NCI-H128 (cell line): ENCODE measurements around the gene STYK1.
"Not testable (repeated sequence)": the region's sequence is repeated elsewhere in the genome, so short reads cannot be mapped to it uniquely, and the experiment has no call there.

Experiments used
- DNase-seq: peaks from one replicate; lab custom pipeline; 2025; ENCODE audit not compliant: unreplicated experiment; lab: John Stamatoyannopoulos, UW

The STYK1 gene

DNA sequence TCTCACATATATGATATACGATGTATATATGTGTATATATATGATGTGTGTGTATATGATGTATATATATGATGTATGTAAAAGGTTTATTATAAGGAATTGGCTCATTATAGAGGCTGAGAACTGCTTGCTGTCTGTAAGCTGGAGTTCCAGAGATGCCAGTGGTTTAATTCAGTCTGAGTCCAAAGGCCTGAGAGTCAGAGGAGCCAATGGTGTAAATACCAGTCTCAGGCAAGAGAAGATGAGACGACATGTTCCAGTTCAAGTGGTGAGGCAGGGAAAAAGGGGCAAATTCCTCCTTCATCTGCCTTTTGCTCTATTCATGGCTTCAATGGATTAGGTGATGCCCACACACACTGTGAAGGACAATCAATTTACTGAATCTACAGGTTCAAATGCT is 17.1 kb upstream of the STYK1 start:
- DNase-seq: no peak

DNA sequence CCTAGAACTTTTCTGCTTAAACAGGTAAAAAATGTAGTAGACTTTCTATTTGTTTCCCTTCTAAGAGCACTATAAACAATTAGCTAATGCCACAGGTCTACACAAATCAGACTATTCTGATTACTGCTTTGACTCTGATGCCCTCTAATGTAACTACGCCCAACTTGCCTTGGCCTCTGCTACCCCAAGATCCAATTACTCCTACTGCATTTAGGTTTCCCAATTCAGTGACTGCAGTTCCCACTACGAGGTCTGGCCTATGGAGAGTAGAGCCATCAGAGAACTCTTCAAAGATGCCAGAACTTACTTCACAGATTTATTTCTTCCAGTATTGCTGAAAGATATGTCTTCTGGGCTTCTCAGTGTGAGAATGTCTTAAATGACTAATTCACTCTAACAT is 15.3 kb upstream of the STYK1 start:
- DNase-seq: no peak

DNA sequence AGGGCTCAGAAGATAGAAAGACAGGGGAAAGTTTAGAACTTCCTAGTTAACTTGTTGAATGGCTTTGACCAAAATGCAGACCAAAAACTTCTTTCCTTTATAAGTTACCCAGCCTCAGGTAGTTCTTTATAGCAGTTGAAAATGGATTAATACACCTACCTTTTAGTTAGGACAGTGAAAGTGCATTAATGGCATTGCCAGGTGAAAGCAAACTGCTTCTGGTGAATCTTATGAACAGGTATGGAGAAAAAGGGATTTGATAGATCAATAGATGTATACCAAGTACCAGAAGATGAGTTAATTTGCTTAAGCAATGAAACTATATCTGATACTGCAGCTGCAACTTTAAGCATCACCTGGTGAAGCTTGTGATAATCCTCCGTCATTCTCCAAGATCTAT is 14.2 kb upstream of the STYK1 start:
- DNase-seq: no peak

DNA sequence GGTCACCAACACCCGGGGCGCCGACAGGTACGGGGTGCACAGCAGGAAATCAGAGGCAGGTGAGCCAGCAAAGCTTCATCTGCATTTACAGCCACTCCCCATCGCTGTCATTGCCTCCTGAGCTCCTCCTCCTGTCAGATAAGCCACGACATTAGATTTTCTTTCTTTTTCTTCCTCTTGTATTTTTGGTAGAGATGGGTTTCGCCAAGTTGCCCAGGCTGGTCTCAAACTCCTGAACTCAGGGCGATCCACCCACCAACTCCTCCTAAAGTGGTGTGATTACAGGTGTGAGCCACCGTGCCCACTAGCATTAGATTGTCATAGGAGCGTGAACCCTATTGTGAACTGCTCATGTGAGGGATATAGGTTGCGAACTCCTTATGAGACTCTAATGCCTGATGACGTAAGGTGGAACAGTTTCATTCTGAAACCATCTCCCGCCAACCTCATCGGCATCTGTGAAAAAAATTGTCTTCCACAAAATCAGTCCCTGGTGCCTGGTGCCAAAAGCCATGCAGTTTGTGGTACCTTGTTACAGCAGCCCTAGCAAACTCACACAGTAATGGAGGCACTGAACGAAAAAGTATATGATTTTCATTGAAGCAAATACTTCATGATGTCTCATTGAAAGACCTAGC is 1.5 kb downstream of the STYK1 start:
- no peak for DNase-seq

DNA sequence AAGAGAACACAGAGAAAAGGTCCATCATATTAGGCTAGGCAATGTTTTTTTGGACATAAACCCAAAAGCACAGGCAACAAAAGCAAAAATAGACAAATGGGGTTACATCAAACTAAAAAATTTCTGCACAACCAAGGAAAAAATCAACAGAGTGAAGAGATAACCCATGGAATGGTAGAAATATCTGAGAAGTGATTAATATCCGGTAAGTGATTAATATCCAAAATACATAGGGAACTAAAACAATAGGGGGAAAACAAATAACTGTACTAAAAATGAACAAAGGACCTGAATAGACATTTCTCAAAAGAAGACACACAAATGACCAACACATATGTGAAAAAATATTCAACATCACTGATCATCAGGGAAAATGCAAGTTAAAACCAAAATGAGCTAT is 4.3 kb downstream of the STYK1 start:
- no peak for DNase-seq

DNA sequence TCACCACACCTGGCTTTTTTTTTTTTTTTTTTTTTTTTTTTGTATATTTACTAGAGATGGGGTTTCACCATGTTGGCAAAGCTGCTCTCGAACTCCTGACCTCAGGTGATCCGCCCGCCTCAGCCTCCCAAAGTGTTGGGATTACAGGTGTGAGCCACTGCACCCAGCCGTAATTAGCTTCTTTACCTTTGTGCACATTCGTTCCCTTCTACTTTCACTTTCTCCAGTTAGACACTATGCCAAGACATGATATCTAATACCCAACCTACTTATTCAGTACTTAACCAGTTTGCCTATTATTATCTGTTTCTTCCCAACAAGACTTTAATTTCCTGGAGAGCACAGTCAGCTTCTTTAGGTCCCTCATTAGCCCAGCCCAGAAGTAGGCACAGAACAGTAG is 5.3 kb downstream of the STYK1 start:
- no peak for DNase-seq

DNA sequence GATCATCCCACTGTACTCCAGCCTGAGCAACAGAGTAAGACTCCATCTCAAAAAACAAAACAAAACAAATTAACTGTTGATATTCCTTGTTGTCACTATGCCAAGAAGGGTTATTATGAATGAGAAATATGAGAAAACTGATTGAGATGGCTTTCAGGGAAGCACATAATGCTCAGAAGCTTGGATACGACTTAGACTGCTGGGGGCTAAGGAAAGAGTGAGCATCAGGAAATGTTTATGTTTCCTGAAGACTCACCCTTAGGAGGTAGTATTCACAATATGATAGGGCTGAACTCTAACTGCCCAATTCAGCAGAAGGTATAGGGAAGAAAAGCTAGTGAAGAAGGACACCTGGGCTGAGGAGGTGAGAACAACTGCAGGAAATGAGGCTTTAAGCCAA is 6.3 kb downstream of the STYK1 start:
- DNase-seq: no peak

DNA sequence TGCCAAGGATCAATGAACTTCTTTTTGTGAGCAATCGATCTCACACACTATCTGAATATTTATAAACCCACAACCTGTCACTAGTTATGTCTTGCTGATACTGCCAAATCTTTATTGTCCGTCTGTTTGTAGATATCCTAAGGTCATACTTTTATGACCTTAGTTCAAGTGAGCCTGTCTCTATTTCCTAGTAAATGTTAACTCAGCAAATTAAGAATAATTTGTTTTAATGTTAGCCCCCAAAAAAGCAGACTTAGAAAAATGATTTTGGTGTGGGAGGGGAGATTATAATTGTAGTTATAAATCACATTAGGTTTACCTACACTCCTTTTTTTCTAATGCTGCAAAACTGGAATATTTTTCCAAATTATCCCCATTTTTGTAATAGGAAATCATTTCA is 9.4 kb downstream of the STYK1 start:
- DNase-seq: no peak

DNA sequence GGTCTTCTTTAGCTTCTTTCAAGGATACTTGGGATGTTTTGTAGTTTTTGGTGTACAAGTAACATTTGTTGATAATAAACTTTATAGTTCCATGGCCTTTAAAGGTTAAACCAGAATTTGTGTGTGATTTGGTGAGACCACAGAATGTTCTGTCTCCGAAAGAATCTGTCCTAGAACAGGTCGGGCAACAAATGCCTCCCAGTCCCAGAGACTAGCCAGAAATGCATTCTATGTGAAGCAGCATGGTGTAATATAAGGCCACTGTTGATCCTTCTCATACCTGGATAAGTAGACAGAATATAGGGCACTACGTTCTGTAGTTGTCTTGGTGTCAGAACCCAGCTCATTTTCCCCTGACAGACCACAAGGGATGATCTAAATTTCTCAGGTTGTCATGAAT is 10.0 kb downstream of the STYK1 start:
- no peak for DNase-seq

DNA sequence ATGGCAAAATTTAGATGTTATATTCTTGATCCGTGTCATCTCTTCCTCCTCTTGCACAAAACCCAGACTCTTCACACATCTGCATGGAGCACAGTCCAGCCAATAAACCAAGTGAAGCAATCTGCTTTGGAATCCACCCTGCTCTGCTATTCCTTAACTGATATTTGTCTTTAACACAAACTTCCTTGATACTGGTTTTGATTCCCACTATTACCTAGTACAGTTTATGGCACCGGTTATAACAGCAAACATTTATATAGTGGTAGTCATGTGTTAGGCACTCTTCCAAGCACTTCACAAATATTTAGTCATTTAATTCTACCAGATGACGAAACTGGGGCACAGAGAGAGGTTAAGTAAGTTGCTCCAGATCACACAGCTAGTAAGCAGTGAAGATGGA is 12.5 kb downstream of the STYK1 start:
- no peak for DNase-seq

DNA sequence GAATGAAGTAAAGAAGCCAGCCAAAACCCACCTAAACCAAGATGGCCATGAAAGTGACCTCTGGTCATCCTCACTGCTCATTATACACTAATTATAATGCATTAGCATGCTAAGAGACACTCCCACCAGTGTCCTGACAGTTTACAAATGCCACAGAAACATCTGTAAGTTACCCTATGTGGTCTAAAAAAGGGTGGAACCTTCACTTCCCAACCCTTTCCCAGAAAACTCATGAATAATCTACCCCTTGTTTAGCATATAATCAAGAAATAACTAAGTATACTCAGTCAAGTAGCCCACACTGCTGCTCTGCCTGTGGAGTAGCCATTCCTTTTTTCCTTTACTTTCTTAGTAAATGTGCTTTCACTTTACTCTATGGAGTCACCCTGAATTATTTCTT is 19.8 kb downstream of the STYK1 start:
- DNase-seq: no peak

DNA sequence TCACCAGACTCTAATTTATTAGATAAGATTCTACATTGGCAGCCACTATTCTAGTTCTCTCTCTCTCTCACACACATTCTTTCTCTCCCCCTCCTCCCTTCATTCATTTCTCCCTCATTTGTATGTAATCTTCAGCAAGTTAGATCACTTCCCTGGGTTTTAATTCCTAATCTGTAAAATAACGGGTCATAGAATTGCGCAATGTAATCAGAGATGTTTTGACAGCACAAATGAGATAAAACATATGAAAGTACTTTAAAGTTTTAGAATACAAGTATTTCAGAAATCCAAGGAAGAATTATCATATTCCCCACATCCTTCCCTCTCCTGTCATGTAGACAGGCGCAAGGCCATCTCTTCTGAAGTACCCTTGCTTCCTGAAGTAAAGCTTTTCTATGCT is 21.7 kb downstream of the STYK1 start:
- DNase-seq: no peak

DNA sequence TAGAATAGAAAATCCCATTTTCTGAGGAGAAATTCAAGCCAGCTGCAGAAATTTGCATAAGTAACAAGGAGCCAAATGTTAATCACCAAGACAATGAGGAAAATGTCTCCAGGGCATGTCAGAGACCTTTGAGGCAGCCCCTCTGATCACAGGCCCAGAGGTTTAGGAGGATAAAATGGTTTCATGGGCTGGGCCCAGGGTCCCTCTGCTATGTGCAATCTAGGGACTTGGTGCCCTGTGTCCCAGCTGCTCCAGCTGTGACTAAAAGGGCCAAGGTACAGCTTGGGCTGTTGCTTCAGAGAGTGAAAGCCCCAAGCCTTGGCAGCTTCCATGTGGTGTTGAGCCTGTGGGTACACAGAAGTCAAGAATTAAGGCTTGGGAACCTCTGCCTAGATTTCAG is 27.3 kb downstream of the STYK1 start:
- not testable (repeated sequence) for DNase-seq

DNA sequence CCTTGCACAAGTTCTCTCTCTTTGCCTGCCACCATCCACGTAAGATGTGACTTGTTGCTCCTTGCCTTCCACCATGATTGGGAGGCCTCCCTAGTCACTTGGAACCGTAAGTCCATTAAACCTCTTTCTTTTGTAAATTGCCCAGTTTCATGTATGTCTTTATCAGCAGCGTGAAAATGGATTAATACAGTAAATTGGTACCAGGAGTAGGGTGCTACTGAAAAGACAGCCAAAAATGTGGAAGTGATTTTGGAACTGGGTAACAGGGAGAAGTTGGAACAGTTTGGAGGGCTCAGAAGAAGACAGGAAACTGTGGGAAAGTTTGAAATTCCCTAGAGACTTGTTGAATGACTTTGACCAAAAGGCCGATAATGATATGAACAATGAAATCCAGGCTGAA is 27.9 kb downstream of the STYK1 start:
- DNase-seq: no peak

DNA sequence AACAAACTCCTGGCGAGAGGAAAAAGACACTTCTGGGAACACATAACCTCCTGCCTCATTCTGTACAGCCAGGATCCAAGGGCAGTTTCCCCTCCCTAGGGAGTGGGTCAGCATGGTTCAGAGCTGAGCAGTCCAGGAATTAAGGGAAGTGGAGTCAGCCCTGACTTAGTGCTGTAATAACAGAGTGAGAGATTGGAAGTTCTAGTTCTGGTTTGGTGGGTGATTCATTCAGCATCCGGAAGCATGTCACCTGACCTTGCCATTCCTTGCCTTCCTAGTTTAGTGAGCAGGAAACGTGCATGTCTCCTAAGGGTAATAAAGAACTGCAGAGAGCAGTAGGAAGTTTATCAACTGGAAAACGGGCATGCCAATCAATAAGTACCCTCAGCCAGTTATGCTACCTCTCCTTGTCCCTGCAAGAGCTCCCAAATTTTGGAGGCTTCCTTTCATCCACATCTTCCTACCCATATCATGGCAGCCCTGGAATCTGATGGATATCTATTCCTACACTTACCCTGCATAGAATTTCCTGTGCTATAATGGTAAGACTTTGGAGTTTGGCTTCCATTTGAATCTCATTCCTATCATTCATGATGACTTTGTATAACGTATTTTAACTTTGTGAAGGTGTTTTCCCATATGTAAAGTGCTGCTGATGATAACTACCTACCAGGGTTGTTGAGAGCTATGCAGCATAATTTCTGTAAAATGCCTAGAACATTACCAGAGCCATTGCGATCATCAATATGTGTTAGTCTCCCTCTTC is 31.9 kb downstream of the STYK1 start:
- DNase-seq: no peak

DNA sequence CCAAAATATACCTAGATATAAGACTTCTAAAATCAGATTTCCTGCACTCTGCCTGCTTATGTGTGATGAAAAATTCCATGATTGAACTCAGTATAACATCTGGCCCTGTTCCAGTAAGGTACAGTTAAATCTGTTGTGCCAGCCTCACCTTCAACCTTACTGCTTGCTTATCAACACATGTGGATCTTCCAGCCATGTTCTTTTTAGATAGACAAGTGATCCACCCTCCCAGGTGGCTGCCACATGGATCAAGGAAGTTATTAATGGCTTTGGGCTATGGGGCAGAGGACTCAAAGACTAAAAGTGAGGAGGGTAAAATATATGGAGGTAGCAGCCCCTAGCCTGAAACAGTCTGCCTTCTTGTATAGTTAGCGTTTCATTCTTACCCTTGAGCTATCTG is 35.1 kb downstream of the STYK1 start:
- no peak for DNase-seq

DNA sequence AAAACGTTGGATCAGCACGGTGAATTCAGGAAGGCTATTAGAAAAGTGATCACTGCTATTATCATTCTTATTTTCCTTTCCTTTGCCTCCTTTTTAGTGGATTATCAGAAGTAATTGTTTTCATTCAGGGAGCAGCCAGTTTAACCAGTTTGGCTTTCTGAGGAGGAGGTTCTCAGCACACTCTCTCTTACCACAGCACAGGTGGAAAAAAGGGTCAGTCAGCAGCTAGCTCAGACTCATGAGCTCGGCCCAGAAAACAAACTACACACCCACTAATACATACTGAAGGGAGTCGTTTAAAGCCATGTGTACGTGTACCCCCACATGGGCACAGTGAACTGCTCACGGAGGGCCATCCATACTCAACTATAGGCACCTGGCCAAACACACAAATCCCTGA is 37.2 kb downstream of the STYK1 start:
- DNase-seq: no peak

DNA sequence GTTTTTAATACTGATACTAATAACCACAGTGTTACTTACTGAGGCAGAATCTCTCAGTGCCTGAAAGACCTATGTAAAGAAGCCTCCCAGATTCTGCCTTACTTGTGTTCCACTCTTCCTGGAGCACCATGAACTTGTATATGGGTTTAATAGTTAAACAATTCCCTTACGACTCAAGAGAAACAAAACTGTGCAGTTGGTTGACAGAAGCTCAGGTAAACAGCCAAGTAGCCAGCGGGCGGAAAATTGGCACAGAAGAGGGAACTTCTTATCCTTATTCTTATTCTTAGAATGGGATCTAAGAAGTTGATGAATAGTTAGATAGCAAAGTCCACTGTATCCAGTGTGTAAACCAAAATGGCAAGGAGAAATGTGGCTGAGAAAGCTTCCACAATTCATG is 37.7 kb downstream of the STYK1 start:
- no peak for DNase-seq

DNA sequence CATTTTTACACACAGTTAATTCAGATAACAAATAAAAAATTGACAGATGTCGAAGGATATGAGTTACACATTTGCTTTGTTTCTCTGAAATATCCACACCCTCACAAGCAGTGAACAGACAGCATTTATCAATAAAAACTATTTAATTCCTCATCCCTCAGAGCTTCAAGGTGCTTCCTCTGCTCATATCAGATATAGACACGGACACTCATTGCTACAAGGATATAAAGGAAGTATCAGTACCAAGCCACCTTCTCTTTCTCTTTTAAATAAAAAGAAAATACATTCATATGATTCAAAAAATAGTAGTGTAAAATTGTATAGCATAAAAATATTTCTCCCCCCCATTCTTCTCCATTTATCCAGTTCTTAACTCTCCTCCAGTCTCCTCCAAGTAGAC is 38.5 kb downstream of the STYK1 start:
- DNase-seq: no peak

DNA sequence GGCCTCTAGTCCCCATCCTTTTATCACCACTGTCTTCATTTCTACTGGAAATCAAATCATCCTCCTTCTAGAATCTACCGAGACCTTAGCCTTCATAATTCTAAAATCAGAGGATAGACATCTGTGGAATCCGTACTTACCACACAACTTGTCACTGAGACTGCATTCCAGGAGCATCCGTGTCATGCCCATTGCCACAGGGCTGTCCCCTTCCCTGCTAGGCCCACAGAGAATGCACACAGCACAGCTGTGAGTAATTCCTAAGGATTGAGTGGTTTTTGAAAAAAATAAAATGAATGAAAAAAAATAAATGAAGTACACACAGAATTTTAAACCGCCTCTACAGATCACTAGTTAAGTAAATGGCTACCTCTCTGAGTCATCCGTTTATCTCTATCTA is 39.4 kb downstream of the STYK1 start:
- DNase-seq: no peak

DNA sequence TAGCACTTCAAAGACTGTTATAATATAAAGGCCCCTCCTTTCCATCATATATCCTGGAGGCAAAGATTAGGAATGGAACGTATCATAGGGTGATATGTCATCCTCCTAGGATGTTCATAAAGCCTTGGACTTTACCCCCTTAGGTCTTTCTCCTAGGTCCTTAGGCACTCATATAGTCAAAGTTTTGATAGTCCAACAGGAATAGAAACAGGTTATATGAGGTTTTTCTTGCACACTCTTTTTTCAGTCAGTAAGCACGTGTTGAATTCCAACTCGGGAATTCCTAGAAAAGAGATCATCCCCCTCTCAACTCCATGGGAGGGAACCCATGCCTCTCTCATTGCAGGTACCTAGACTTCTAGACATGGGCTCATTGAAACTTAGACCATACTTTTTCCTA is 40.3 kb downstream of the STYK1 start:
- DNase-seq: no peak

DNA sequence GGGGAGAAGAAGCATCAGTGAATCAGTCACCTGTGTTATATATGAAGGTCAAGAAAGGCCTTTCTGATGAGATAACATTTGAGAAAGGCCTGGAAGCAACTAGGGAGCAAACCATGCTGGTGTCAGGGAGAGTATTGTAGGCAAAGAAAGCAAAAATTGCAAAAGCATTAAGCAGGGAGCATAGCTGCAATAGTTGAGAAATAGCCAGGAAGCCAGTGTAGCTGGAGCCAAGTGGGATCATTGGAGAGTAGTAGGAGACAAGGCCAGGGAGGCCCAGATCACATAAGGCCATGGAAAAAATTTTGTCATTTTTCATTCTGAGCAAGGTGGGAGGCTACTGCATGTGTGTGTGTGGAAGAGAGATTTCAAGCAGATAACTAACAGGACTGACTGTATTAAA is 41.6 kb downstream of the STYK1 start:
- no peak for DNase-seq

DNA sequence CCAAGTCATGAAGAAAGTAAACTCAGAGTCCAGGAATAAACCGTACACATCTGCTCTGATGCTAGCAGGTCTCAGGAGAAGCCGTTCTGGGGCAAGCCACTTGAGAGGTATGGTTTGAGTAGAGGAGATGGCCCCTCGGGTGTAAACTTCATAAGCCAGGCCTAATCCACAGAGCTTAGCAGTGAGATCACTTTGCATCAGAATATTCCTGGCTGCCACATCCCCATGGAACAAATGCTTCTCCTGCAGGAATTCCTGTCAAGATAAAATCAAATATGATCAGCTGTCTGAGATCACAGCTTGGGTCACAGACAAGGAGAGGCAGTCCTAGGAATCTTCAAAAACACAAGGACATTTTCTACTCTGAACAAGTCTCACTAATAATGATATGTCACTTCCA is 49.2 kb downstream of the STYK1 start:
- DNase-seq: no peak
